ENCODE measurements around the gene DUSP28. TPM values are rescaled to one million over a fixed set of nuclear protein-coding genes. Genes with fewer than 3 reads are reported as not detected.

The DUSP28 gene
- total RNA-seq, 1 donor from 2014 or later: 1.5 TPM

DNA sequence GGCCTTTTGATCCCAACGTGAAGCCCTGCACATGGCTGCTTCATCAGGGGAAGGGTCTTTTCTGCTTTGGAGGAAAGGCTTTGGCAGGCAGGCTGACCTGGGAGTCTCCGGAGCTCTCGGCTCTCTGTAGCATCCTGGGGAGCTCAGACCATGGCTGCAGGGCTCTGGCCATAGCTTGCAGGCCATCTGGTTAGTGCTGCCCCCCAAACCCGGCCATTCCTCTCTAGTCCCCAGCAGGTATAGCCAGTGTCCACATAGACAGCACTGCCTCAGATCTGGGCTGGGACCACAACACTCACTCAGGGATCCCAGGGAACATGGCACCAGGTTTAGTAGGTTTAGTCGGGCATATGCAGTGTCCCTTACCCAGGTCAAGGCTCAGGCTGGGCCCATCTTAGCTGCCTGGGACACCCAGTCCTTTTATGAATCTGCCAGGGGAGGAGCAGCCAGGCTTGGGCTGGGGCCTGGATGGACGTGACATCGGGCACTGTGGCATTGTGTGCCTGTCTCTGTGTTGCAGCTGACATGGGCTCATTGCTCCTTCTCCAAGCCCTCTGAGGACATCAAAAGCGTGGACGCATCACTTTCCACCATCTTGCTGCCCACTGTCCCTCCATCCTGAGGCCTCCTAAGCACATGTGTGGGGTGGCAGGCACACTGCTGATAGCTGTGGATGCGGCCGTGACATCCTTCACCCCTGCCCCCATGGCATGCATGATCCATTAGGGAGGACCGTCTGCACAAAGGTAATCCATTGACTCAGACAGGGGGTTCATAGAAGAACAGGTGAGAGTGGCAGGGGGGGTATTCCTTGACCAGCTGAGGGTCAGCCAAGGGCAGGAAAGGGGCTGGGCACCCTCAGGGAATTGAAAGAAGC is 45.9 kb downstream of the DUSP28 start:
- no peak overlapping the region for H3K4me3 Mint-ChIP-seq (ENCODE audit: unreplicated experiment)

DNA sequence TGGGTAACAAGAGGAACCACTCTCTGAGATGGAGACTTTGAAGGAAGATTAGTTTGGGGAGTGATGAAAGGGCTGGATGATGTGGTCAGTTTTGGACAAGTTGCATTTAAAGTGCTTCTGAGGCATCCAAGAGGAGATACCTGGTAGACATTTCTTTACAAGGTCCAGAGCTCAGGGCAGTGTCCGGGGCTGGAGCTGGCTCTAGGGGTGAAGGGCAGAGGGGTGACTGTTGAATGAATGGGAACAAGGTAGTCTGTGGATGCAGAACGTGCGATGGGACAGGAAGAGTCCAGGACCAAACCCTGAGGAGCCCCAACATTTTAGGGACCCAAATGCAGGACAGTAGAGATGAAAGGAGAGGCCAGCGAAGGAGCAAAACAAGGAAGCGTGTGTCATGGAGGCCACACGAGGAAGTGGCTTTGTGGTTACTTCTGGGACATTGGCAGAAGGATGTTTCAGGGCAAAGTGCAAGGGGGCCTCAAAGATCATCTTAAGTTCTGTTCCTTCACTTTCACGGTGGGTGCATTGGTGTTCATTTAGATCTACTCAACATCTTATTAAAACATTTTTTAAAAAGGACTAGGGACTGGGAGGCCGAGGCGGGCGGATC is 51.5 kb downstream of the DUSP28 start:
- Mint-ChIP-seq H3K4me1 (ENCODE audit: unreplicated experiment) (no peaks in the 10 kb centered on the region), H3K9me3 (ENCODE audit: unreplicated experiment) (no peaks in the 10 kb centered on the region), H3K27me3 (ENCODE audit: unreplicated experiment) (no peaks in the 10 kb centered on the region), H3K27ac (ENCODE audit: unreplicated experiment) (no peak overlapping the region), H3K4me3 (ENCODE audit: unreplicated experiment) (no peak overlapping the region), H3K36me3 (ENCODE audit: low read depth, unreplicated experiment) (peaks cover 3% of the 10 kb centered on the region)
- no peak for DNase-seq (ENCODE audit: low spot score)
- TF ChIP-seq, protein P1, sequence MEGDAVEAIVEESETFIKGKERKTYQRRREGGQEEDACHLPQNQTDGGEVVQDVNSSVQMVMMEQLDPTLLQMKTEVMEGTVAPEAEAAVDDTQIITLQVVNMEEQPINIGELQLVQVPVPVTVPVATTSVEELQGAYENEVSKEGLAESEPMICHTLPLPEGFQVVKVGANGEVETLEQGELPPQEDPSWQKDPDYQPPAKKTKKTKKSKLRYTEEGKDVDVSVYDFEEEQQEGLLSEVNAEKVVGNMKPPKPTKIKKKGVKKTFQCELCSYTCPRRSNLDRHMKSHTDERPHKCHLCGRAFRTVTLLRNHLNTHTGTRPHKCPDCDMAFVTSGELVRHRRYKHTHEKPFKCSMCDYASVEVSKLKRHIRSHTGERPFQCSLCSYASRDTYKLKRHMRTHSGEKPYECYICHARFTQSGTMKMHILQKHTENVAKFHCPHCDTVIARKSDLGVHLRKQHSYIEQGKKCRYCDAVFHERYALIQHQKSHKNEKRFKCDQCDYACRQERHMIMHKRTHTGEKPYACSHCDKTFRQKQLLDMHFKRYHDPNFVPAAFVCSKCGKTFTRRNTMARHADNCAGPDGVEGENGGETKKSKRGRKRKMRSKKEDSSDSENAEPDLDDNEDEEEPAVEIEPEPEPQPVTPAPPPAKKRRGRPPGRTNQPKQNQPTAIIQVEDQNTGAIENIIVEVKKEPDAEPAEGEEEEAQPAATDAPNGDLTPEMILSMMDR (IDR thresholded peaks at IDR 0.05; ENCODE audit: unreplicated experiment): no peak

More for the DNA sequence above, 45.9 kb downstream of the DUSP28 start:
- peaks cover 8% of the 10 kb centered on the region for H3K4me1 Mint-ChIP-seq (ENCODE audit: unreplicated experiment)
- H3K9me3 Mint-ChIP-seq (ENCODE audit: unreplicated experiment): no peaks in the 10 kb centered on the region
- H3K36me3 Mint-ChIP-seq (ENCODE audit: low read depth, unreplicated experiment): no peaks in the 10 kb centered on the region
- peaks cover 2% of the 10 kb centered on the region for H3K27me3 Mint-ChIP-seq (ENCODE audit: unreplicated experiment)
- DNase-seq (ENCODE audit: low spot score): no peak
- TF ChIP-seq, protein P1 (IDR thresholded peaks at IDR 0.05; ENCODE audit: unreplicated experiment): no peak
- H3K27ac Mint-ChIP-seq (ENCODE audit: unreplicated experiment): no peak overlapping the region

Other genes starting within 250 kb of the DUSP28 start
- gene GPC1, start 124.7 kb upstream of the DUSP28 start, total RNA-seq (ENCODE audit: unreplicated experiment): 4.5 TPM
- 5.6 TPM for gene ANKMY1, start 2.4 kb upstream of the DUSP28 start, total RNA-seq (ENCODE audit: unreplicated experiment)
- 29.2 TPM for gene RNPEPL1, start 8.1 kb downstream of the DUSP28 start, total RNA-seq (ENCODE audit: unreplicated experiment)
- gene CAPN10, start 26.4 kb downstream of the DUSP28 start, total RNA-seq (ENCODE audit: unreplicated experiment): 47.8 TPM
- 0.77 TPM for gene GPR35, start 65.1 kb downstream of the DUSP28 start, total RNA-seq (ENCODE audit: unreplicated experiment)
- gene AQP12B, start 122.5 kb downstream of the DUSP28 start, total RNA-seq (ENCODE audit: unreplicated experiment): not detected
- gene AQP12A, start 131.5 kb downstream of the DUSP28 start, total RNA-seq (ENCODE audit: unreplicated experiment): not detected